ENCODE results near the gene ANKRD61.

ANKRD61 gene

GRCh38 chr7:6026820-6027311 lies 4.3 kb upstream of the ANKRD61 start:
- H3K36me3 ChIP-seq (replicated peaks in 1 of 2; ENCODE audit: control insufficient read depth in 2 of 2, insufficient read depth in 2 of 2, low read length in 2 of 2) = peaks cover 48 to 99% of the 10 kb centered on the region in 2 donors
- H3K4me3 ChIP-seq (ENCODE audit: low read length in 2 of 2) = no peak overlapping the region
- no peak overlapping the region for H2BK120ac ChIP-seq (ENCODE audit: low read depth, low read length)
- no peak overlapping the region for H2AK5ac ChIP-seq (ENCODE audit: low read depth, low read length)
- peaks cover 2% of the 10 kb centered on the region for H3K79me1 ChIP-seq (ENCODE audit: low read depth, low read length)
- no peaks in the 10 kb centered on the region for H3K4me1 ChIP-seq (ENCODE audit: control insufficient read depth in 2 of 2, insufficient read depth in 1 of 2, low read depth in 1 of 2, low read length in 2 of 2)
- H2AFZ ChIP-seq (ENCODE audit: low read length) = no peak overlapping the region
- H2BK12ac ChIP-seq (ENCODE audit: low read length) = no peak overlapping the region
- H3K18ac ChIP-seq (ENCODE audit: low read length) = no peak overlapping the region
- H3K14ac ChIP-seq (ENCODE audit: low read length) = no peak overlapping the region
- no peak overlapping the region for H2BK15ac ChIP-seq (ENCODE audit: low read length)
- no peaks in the 10 kb centered on the region for H3K9me3 ChIP-seq (replicated peaks in 1 of 2; ENCODE audit: control insufficient read depth in 2 of 2, insufficient read depth in 1 of 2, low read depth in 1 of 2, low read length in 2 of 2)
- DNase-seq (ENCODE audit: low spot score) = no peak
- peak overlapping the region; percentile 60 for H3K23ac ChIP-seq (ENCODE audit: low read depth, low read length, poor library complexity)
- no peak overlapping the region for H4K8ac ChIP-seq (ENCODE audit: low read depth, low read length)
- H3K4ac ChIP-seq (ENCODE audit: low read length) = no peak overlapping the region
- H3K9ac ChIP-seq (ENCODE audit: low read depth, low read length, poor library complexity) = no peak overlapping the region
- H3K27me3 ChIP-seq (ENCODE audit: control insufficient read depth in 3 of 3, insufficient read depth in 3 of 3, low read depth in 1 of 3, low read length in 3 of 3) = no peaks in the 10 kb centered on the region
- H3K27ac ChIP-seq (replicated peaks; ENCODE audit: low read length) = no peak overlapping the region
- H3K4me2 ChIP-seq (ENCODE audit: insufficient read depth, low read length, poor library complexity, severe bottlenecking) = no peak overlapping the region
- no CpG with 5 or more reads among the region's 12 CpGs for WGBS, 2 donors (ENCODE audit: extremely low coverage in 2 of 2, insufficient read length in 2 of 2, insufficient replicate concordance in 1 of 2)
- H4K91ac ChIP-seq (ENCODE audit: low read depth, low read length, poor library complexity) = no peak overlapping the region
- H2BK5ac ChIP-seq (ENCODE audit: low read length) = no peak overlapping the region

- no peaks in the 10 kb centered on the region for H3K9me3 ChIP-seq (replicated peaks in 1 of 2; ENCODE audit: control insufficient read depth in 2 of 2, insufficient read depth in 1 of 2, low read depth in 1 of 2, low read length in 2 of 2)
- no peak overlapping the region for H3K27ac ChIP-seq (replicated peaks; ENCODE audit: low read length)
- H2BK5ac ChIP-seq (ENCODE audit: low read length) = no peak overlapping the region
- peaks cover 2% of the 10 kb centered on the region for H3K79me1 ChIP-seq (ENCODE audit: low read depth, low read length)
- H2AFZ ChIP-seq (ENCODE audit: low read length) = no peak overlapping the region
- no peak overlapping the region for H2BK120ac ChIP-seq (ENCODE audit: low read depth, low read length)
- H2BK15ac ChIP-seq (ENCODE audit: low read length) = no peak overlapping the region
- H4K8ac ChIP-seq (ENCODE audit: low read depth, low read length) = no peak overlapping the region
- H3K4ac ChIP-seq (ENCODE audit: low read length) = no peak overlapping the region
- no peaks in the 10 kb centered on the region for H3K27me3 ChIP-seq (ENCODE audit: control insufficient read depth in 3 of 3, insufficient read depth in 3 of 3, low read depth in 1 of 3, low read length in 3 of 3)
- H3K4me3 ChIP-seq (ENCODE audit: low read length in 2 of 2) = no peak overlapping the region
- H4K91ac ChIP-seq (ENCODE audit: low read depth, low read length, poor library complexity) = no peak overlapping the region
- no peak overlapping the region for H3K14ac ChIP-seq (ENCODE audit: low read length)
- H3K4me2 ChIP-seq (ENCODE audit: insufficient read depth, low read length, poor library complexity, severe bottlenecking) = no peak overlapping the region
- H3K23ac ChIP-seq (ENCODE audit: low read depth, low read length, poor library complexity) = no peak overlapping the region
- no peaks in the 10 kb centered on the region for H3K4me1 ChIP-seq (ENCODE audit: control insufficient read depth in 2 of 2, insufficient read depth in 1 of 2, low read depth in 1 of 2, low read length in 2 of 2)
- no peak overlapping the region for H2AK5ac ChIP-seq (ENCODE audit: low read depth, low read length)
- no peak overlapping the region for H3K9ac ChIP-seq (ENCODE audit: low read depth, low read length, poor library complexity)
- no peak overlapping the region for H3K18ac ChIP-seq (ENCODE audit: low read length)
- H2BK12ac ChIP-seq (ENCODE audit: low read length) = no peak overlapping the region
- DNase-seq (ENCODE audit: low spot score) = no peak
- peaks cover 38 to 99% of the 10 kb centered on the region in 2 donors for H3K36me3 ChIP-seq (replicated peaks in 1 of 2; ENCODE audit: control insufficient read depth in 2 of 2, insufficient read depth in 2 of 2, low read length in 2 of 2)
- WGBS, 2 donors (ENCODE audit: extremely low coverage in 2 of 2, insufficient read length in 2 of 2, insufficient replicate concordance in 1 of 2) = no CpG with 5 or more reads among the region's 1 CpG
Observed at GRCh38 chr7:6027806-6028365, 3.3 kb upstream of the ANKRD61 start.

- DNase-seq (ENCODE audit: low spot score) = no peak
- Histone ChIP-seq H3K14ac (ENCODE audit: low read length) (no peak overlapping the region), H4K91ac (ENCODE audit: low read depth, low read length, poor library complexity) (no peak overlapping the region), H2BK120ac (ENCODE audit: low read depth, low read length) (no peak overlapping the region), H4K8ac (ENCODE audit: low read depth, low read length) (no peak overlapping the region), H3K36me3 (replicated peaks in 1 of 2; ENCODE audit: control insufficient read depth in 2 of 2, insufficient read depth in 2 of 2, low read length in 2 of 2) (peaks cover 32 to 98% of the 10 kb centered on the region in 2 donors), H2AFZ (ENCODE audit: low read length) (no peak overlapping the region), H3K79me1 (ENCODE audit: low read depth, low read length) (peaks cover 2% of the 10 kb centered on the region), H3K4me1 (ENCODE audit: control insufficient read depth in 2 of 2, insufficient read depth in 1 of 2, low read depth in 1 of 2, low read length in 2 of 2) (no peaks in the 10 kb centered on the region), H3K9me3 (replicated peaks in 1 of 2; ENCODE audit: control insufficient read depth in 2 of 2, insufficient read depth in 1 of 2, low read depth in 1 of 2, low read length in 2 of 2) (no peaks in the 10 kb centered on the region), H3K27ac (replicated peaks; ENCODE audit: low read length) (no peak overlapping the region), H3K4me3 (ENCODE audit: low read length in 2 of 2) (no peak overlapping the region), H2BK5ac (ENCODE audit: low read length) (no peak overlapping the region), H3K4me2 (ENCODE audit: insufficient read depth, low read length, poor library complexity, severe bottlenecking) (no peak overlapping the region), H3K27me3 (ENCODE audit: control insufficient read depth in 3 of 3, insufficient read depth in 3 of 3, low read depth in 1 of 3, low read length in 3 of 3) (no peaks in the 10 kb centered on the region), H3K23ac (ENCODE audit: low read depth, low read length, poor library complexity) (no peak overlapping the region), H2BK12ac (ENCODE audit: low read length) (no peak overlapping the region), H2BK15ac (ENCODE audit: low read length) (no peak overlapping the region), H2AK5ac (ENCODE audit: low read depth, low read length) (no peak overlapping the region), H3K4ac (ENCODE audit: low read length) (no peak overlapping the region), H3K18ac (ENCODE audit: low read length) (no peak overlapping the region), H3K9ac (ENCODE audit: low read depth, low read length, poor library complexity) (no peak overlapping the region)
- WGBS, 2 donors (ENCODE audit: extremely low coverage in 2 of 2, insufficient read length in 2 of 2, insufficient replicate concordance in 1 of 2) = no CpG with 5 or more reads among the region's 5 CpGs
Observed at GRCh38 chr7:6028563-6028962, 2.6 kb upstream of the ANKRD61 start.

- no peak for DNase-seq (ENCODE audit: low spot score)
- H2BK15ac ChIP-seq (ENCODE audit: low read length) = no peak overlapping the region
- H2AK5ac ChIP-seq (ENCODE audit: low read depth, low read length) = no peak overlapping the region
- no CpG with 5 or more reads among the region's 3 CpGs for WGBS, 2 donors (ENCODE audit: extremely low coverage in 2 of 2, insufficient read length in 2 of 2, insufficient replicate concordance in 1 of 2)
- H3K27me3 ChIP-seq (ENCODE audit: control insufficient read depth in 3 of 3, insufficient read depth in 3 of 3, low read depth in 1 of 3, low read length in 3 of 3) = no peaks in the 10 kb centered on the region
- no peak overlapping the region for H3K4ac ChIP-seq (ENCODE audit: low read length)
- H3K14ac ChIP-seq (ENCODE audit: low read length) = no peak overlapping the region
- H4K91ac ChIP-seq (ENCODE audit: low read depth, low read length, poor library complexity) = no peak overlapping the region
- no peak overlapping the region for H2BK12ac ChIP-seq (ENCODE audit: low read length)
- H2BK5ac ChIP-seq (ENCODE audit: low read length) = no peak overlapping the region
- no peaks in the 10 kb centered on the region for H3K9me3 ChIP-seq (replicated peaks in 1 of 2; ENCODE audit: control insufficient read depth in 2 of 2, insufficient read depth in 1 of 2, low read depth in 1 of 2, low read length in 2 of 2)
- no peak overlapping the region for H3K9ac ChIP-seq (ENCODE audit: low read depth, low read length, poor library complexity)
- H2BK120ac ChIP-seq (ENCODE audit: low read depth, low read length) = no peak overlapping the region
- H3K23ac ChIP-seq (ENCODE audit: low read depth, low read length, poor library complexity) = no peak overlapping the region
- H4K8ac ChIP-seq (ENCODE audit: low read depth, low read length) = no peak overlapping the region
- H3K18ac ChIP-seq (ENCODE audit: low read length) = no peak overlapping the region
- peaks cover 2% of the 10 kb centered on the region for H3K79me1 ChIP-seq (ENCODE audit: low read depth, low read length)
- H3K4me3 ChIP-seq (ENCODE audit: low read length in 2 of 2) = no peak overlapping the region
- no peaks in the 10 kb centered on the region for H3K4me1 ChIP-seq (ENCODE audit: control insufficient read depth in 2 of 2, insufficient read depth in 1 of 2, low read depth in 1 of 2, low read length in 2 of 2)
- H3K27ac ChIP-seq (replicated peaks; ENCODE audit: low read length) = no peak overlapping the region
- no peak overlapping the region for H3K4me2 ChIP-seq (ENCODE audit: insufficient read depth, low read length, poor library complexity, severe bottlenecking)
- H2AFZ ChIP-seq (ENCODE audit: low read length) = no peak overlapping the region
- peaks cover 35 to 98% of the 10 kb centered on the region in 2 donors for H3K36me3 ChIP-seq (replicated peaks in 1 of 2; ENCODE audit: control insufficient read depth in 2 of 2, insufficient read depth in 2 of 2, low read length in 2 of 2)
Observed at GRCh38 chr7:6031567-6031966, 391 bp downstream of the ANKRD61 start.

All from neuronal stem cell (in vitro differentiated cells).